K562 (cell line): ENCODE data around the gene IL1RAPL2. TPM values are rescaled to one million over a fixed set of nuclear protein-coding genes. Genes with fewer than 3 reads are reported as not detected.

Source experiments
- ATAC-seq: fragments of 200-7000 bp; cut with Tn5 transposase; 3 replicates; pipeline ENCODE4 v1.9.1; 2020; ENCODE audit warnings: moderate library complexity
- BruUV-seq: library from RNA; stranded (reverse); fragments of 400-500 nt; replicated peaks from 2 replicates; lab custom pipeline; 2021; lab: Mats Ljungman, UMichigan
- CTCF ChIA-PET: fragments of 300-600 bp; formaldehyde crosslinking; extraction: SDS; loops from one replicate; lab custom pipeline; 2021; ENCODE audit warnings: low intra/inter-chr PET ratio; lab: Yijun Ruan, JAX
- POLR2A ChIA-PET: fragments of 300-600, 350-650 bp; sonication (Branson Sonifier 250); formaldehyde crosslinking; extraction: SDS; loops from one replicate; lab custom pipeline; 2021; ENCODE audit warnings: antibody characterized with exemption, inconsistent platforms; lab: Yijun Ruan, JAX
- DNase-seq, 4 experiments: peaks; one replicate each; pipeline versions ENCODE4 v3.0.0 to v3.0.0-alpha.2; 2011 to 2018; ENCODE audit warnings: low spot score in 3 of 4, mixed read lengths in 3 of 4; ENCODE audit errors: extremely low read depth in 1 of 4
- FAIRE-seq: peaks from 2 replicates; lab custom pipeline; 2011; peaks lifted over from hg19 to GRCh38; lab: Jason Lieb, UNC
- H2AFZ ChIP-seq: 2 replicates; pipeline ENCODE4 v1.6.0; 2011; ENCODE audit warnings: low read depth, low read length, control low read depth, inconsistent platforms
- H3K27ac ChIP-seq: fragments of 200-600 bp; 3 replicates; pipeline ENCODE4 v1.8.0; 2011; ENCODE audit warnings: low read depth, mild to moderate bottlenecking, control low read depth, inconsistent platforms, low read length, moderate library complexity, mixed read lengths; ENCODE audit errors: extremely low read depth
- H3K27me3 ChIP-seq, 2 experiments: fragments of 300-600 bp in 1 of 2; 2 replicates in 1 of 2; 3 replicates in 1 of 2; pipeline versions ENCODE4 v1.6.0 to v1.8.0; 2011; ENCODE audit warnings: inconsistent platforms in 2 of 2, low read length in 2 of 2, mild to moderate bottlenecking in 1 of 2, mixed read lengths in 1 of 2, moderate library complexity in 1 of 2; ENCODE audit not compliant: control insufficient read depth in 2 of 2, insufficient read depth in 2 of 2
- H3K36me3 ChIP-seq: fragments of 300-600 bp; 3 replicates; pipeline ENCODE4 v1.8.0; 2011; ENCODE audit warnings: mild to moderate bottlenecking, low read length, inconsistent platforms; ENCODE audit not compliant: control insufficient read depth, insufficient read depth
- H3K4me1 ChIP-seq, 2 experiments: fragments of 200-600 bp in 1 of 2; replicated peaks in 1 of 2; 2 replicates in 1 of 2; 3 replicates in 1 of 2; pipeline versions ENCODE4 v1.5.1 to v1.8.0; 2011; ENCODE audit warnings: inconsistent platforms in 2 of 2, low read length in 2 of 2, mild to moderate bottlenecking in 1 of 2, mixed read lengths in 1 of 2, moderate library complexity in 1 of 2; ENCODE audit not compliant: control insufficient read depth in 2 of 2, insufficient read depth in 2 of 2
- H3K4me2 ChIP-seq: 2 replicates; pipeline ENCODE4 v1.6.1; 2011; ENCODE audit warnings: low read length, control low read depth, inconsistent platforms, mixed read lengths; ENCODE audit not compliant: insufficient read depth
- H3K4me3 ChIP-seq: fragments of 200-600 bp; sonication (generic), shearing (Covaris generic); 2 replicates; pipeline ENCODE4 v1.5.1; 2016; ENCODE audit warnings: control low read depth, inconsistent platforms
- H3K79me2 ChIP-seq: fragments of 200-600 bp; 3 replicates; pipeline ENCODE4 v1.8.0; 2011; ENCODE audit warnings: low read length, inconsistent platforms; ENCODE audit not compliant: control insufficient read depth, insufficient read depth
- H3K9ac ChIP-seq, 2 experiments: 2 replicates each; pipeline versions ENCODE4 v1.6.0 to v1.6.1; 2011; ENCODE audit warnings: low read depth in 2 of 2, low read length in 2 of 2, control low read depth in 1 of 2, inconsistent platforms in 1 of 2, mild to moderate bottlenecking in 1 of 2, mixed read lengths in 1 of 2; ENCODE audit not compliant: insufficient read depth in 1 of 2
- H3K9me1 ChIP-seq: one replicate; pipeline ENCODE4 v1.6.0; 2011; ENCODE audit warnings: inconsistent platforms, mild to moderate bottlenecking, low read length, moderate library complexity; ENCODE audit not compliant: control insufficient read depth, insufficient read depth
- H3K9me3 ChIP-seq: replicated peaks from 2 replicates; pipeline ENCODE4 v1.5.1; 2011; ENCODE audit warnings: low read depth, low read length, inconsistent platforms; ENCODE audit not compliant: control insufficient read depth, insufficient read depth
- H4K20me1 ChIP-seq: replicated peaks from 2 replicates; pipeline ENCODE4 v1.6.1; 2011; ENCODE audit warnings: low read length, inconsistent platforms, mixed read lengths; ENCODE audit not compliant: control insufficient read depth, insufficient read depth
- CAMTA2 ChIP-seq: fragments of 250-450 bp; sonication (Bioruptor Pico); conservative IDR thresholded peaks from 2 replicates; pipeline ENCODE4 v1.5.1; 2022
- CHAMP1 ChIP-seq: fragments of 450-650 bp; IDR thresholded peaks from 2 replicates; pipeline ENCODE4 v1.6.1; 2016; ENCODE audit warnings: mild to moderate bottlenecking
- DIDO1 ChIP-seq: fragments of 450-650 bp; IDR thresholded peaks from 2 replicates; pipeline ENCODE4 v1.6.1; 2016; ENCODE audit warnings: low read depth, missing biosample characterization, missing genetic modification characterization
- FOXK1 ChIP-seq: sonication (generic); formaldehyde crosslinking; IDR thresholded peaks from 2 replicates; pipeline ENCODE4 v1.8.0; 2022; ENCODE audit warnings: missing genetic modification reagents, mild to moderate bottlenecking, borderline replicate concordance
- HES1 ChIP-seq: fragments of 450-650 bp; IDR thresholded peaks from 2 replicates; pipeline ENCODE4 v1.6.1; 2016; ENCODE audit warnings: low read depth, mild to moderate bottlenecking, moderate library complexity
- KDM4B ChIP-seq, 2 experiments: fragments of 450-650 bp in 1 of 2; sonication (generic) in 1 of 2; IDR thresholded peaks; 2 replicates each; pipeline ENCODE4 v1.6.1; 2016 to 2017; ENCODE audit warnings: borderline replicate concordance in 2 of 2, antibody characterized with exemption in 1 of 2, low read depth in 1 of 2, mild to moderate bottlenecking in 1 of 2
- KLF16 ChIP-seq: IDR thresholded peaks from 2 replicates; pipeline ENCODE4 v1.6.1; 2016; ENCODE audit warnings: antibody characterized with exemption
- MAFF ChIP-seq: IDR thresholded peaks from 2 replicates; pipeline ENCODE4 v1.6.1; 2012; ENCODE audit warnings: low read length, improper control_type of control experiment
- NONO ChIP-seq, 2 experiments: fragments of 200-400 bp in 1 of 2; fragments of 450-650 bp in 1 of 2; formaldehyde crosslinking in 1 of 2; IDR thresholded peaks; 2 replicates each; pipeline ENCODE4 v1.6.1; 2017; ENCODE audit warnings: low read depth in 2 of 2, mild to moderate bottlenecking in 2 of 2, moderate library complexity in 2 of 2, low read length in 1 of 2
- SREBF1 ChIP-seq: fragments of 150-350 bp; IDR thresholded peaks from 2 replicates; pipeline ENCODE4 v1.6.1; 2014; ENCODE audit warnings: antibody characterized with exemption, low read depth, low read length, borderline replicate concordance
- ZNF165 ChIP-seq: fragments of 250-450 bp; sonication (Bioruptor Pico); IDR thresholded peaks from 2 replicates; pipeline ENCODE4 v1.4.0; 2020; ENCODE audit warnings: borderline replicate concordance
- ZNF174 ChIP-seq: fragments of 250-450 bp; sonication (Bioruptor Pico); IDR thresholded peaks from 2 replicates; pipeline ENCODE4 v1.4.0; 2020; ENCODE audit warnings: mild to moderate bottlenecking
- ZNF444 ChIP-seq: fragments of 250-450 bp; sonication (Bioruptor Pico); IDR thresholded peaks from 2 replicates; pipeline ENCODE4 v1.4.0; 2020; ENCODE audit warnings: mild to moderate bottlenecking, moderate library complexity
- WGBS: fragments of 100-300 bp; shearing (Covaris generic); methylation state at CpG from one replicate; pipeline ENCODE4 v1.1.6; 2016; ENCODE audit warnings: low coverage, mixed read lengths; ENCODE audit not compliant: insufficient coverage; ENCODE audit errors: missing lambda C conversion rate; 5-methylcytosine and 5-hydroxymethylcytosine counted together
- in situ Hi-C: fragments of 300-500 bp; cut with MboI; formaldehyde crosslinking; loops from 4 replicates; pipeline ENCODE4 v1.15.0; 2018; ENCODE audit warnings: inconsistent platforms, mixed read lengths
- intact Hi-C: fragments of 100-400 bp; cut with micrococcal nuclease; formaldehyde crosslinking; loops from 2 replicates; pipeline ENCODE4 v1.14.2; 2022
- polyA plus RNA-seq, 8 experiments: library from polyadenylated mRNA; depleted of rRNA in 4 of 8; stranded (reverse) in 5 of 8; unstranded in 3 of 8; fragments of >200 nt; fragmentation: Nextera tagmentation in 2 of 8; fragmentation: Illumina TruSeq in 1 of 8; extraction: Ambion mirVana in 2 of 8; extraction: Trizol in 1 of 8; gene quantifications; 2 replicates each; pipeline versions ENCODE4 v1.2.1 to v1.2.3, GENCODE V29; 2011 to 2014; ENCODE audit warnings: inconsistent platforms in 1 of 8, missing spikeins in 1 of 8
- total RNA-seq, 7 experiments: library from RNA; depleted of rRNA in 6 of 7; stranded (reverse); fragments of >200 nt in 6 of 7; fragmentation: Illumina TruSeq in 2 of 7; extraction: Trizol in 2 of 7; gene quantifications; 2 replicates each; pipeline versions ENCODE4 v1.2.1 to v1.2.3, GENCODE V29; 2011 to 2021; ENCODE audit warnings: low replicate concordance in 1 of 7

IL1RAPL2 gene
- total and polyA plus RNA-seq, 9 of the 15 experiments (the other 6 are each of a cell fraction or from before 2014, with no cell fraction given), result not detected

GRCh38 chrX:105495376-105495775 is 929.4 kb downstream of the IL1RAPL2 start:
- intact Hi-C loops (no loop called here), in situ Hi-C loops (no loop called here)
- Histone ChIP-seq H4K20me1 (no peaks in the 10 kb centered on the region), H3K36me3 (no peaks in the 10 kb centered on the region), H2AFZ (no peak overlapping the region)
- CTCF ChIA-PET, result no interaction called here
- no peak for FAIRE-seq
- TF ChIP-seq ZNF165 (CRISPR knock-in tag) (no peak), KDM4B (IDR thresholded peaks at IDR 0.05; ENCODE audit: borderline replicate concordance in 2 of 2, low read depth in 1 of 2) (no peak), NONO (IDR thresholded peaks at IDR 0.05; ENCODE audit: low read depth in 2 of 2, low read length in 1 of 2) (no peak), KLF16 (no peak), SREBF1 (no peak), FOXK1 (no peak)
- TF ChIP-seq, all 486 proteins: peak for 0
- Histone ChIP-seq H3K27ac (no peak overlapping the region), H3K9me3 (no peaks in the 10 kb centered on the region), H3K9ac (no peak overlapping the region), H3K9me1 (no peaks in the 10 kb centered on the region), H3K4me3 (no peak overlapping the region), H3K4me2 (no peak overlapping the region), H3K79me2 (no peaks in the 10 kb centered on the region), H3K4me1 (no peaks in the 10 kb centered on the region), H3K27me3 (no peaks in the 10 kb centered on the region)
- ATAC-seq (no peak), DNase-seq (no peak)
- POLR2A ChIA-PET, result no interaction called here
- no TSS peak for BruUV-seq

GRCh38 chrX:105502336-105502735 is 936.3 kb downstream of the IL1RAPL2 start:
- WGBS, result 0% methylated on average over 1 of the region's 1 CpG
- H3K36me3 ChIP-seq, result no peaks in the 10 kb centered on the region
- no peak overlapping the region for H3K27ac ChIP-seq
- no peaks in the 10 kb centered on the region for H3K27me3 ChIP-seq
- ATAC-seq (no peak), FAIRE-seq (no peak), DNase-seq (no peak)
- H3K4me1 ChIP-seq, result no peaks in the 10 kb centered on the region
- no peaks in the 10 kb centered on the region for H3K79me2 ChIP-seq
- H3K4me2 ChIP-seq, result no peak overlapping the region
- in situ Hi-C loops (no loop called here), intact Hi-C loops (no loop called here)
- no peaks in the 10 kb centered on the region for H3K9me3 ChIP-seq
- POLR2A ChIA-PET, result no interaction called here
- BruUV-seq, result no TSS peak
- no peaks in the 10 kb centered on the region for H3K9me1 ChIP-seq
- no peak overlapping the region for H3K4me3 ChIP-seq
- CTCF ChIA-PET, result no interaction called here
- no peak overlapping the region for H2AFZ ChIP-seq
- H4K20me1 ChIP-seq, result no peaks in the 10 kb centered on the region
- H3K9ac ChIP-seq, result no peak overlapping the region
- TF ChIP-seq CAMTA2 (CRISPR knock-in tag) (no peak), HES1 (no peak), ZNF444 (no peak), DIDO1 (tag) (no peak), ZNF174 (CRISPR knock-in tag) (no peak), CHAMP1 (no peak), MAFF (no peak)
